Right renal cortex interstitium (tissue), 3 donors: ENCODE results near the gene RPAP3. TPM values are rescaled to one million over a fixed set of nuclear protein-coding genes. Genes with fewer than 3 reads are reported as not detected.
"Not testable (repeated sequence)": the region's sequence is repeated elsewhere in the genome, so short reads cannot be mapped to it uniquely, and the experiment has no call there.

ENCODE experiments used
- DNase-seq, 3 donors: peaks; one replicate each; pipeline ENCODE4 v3.0.0-alpha.2; 2013; ENCODE audit warnings: low read depth in 3 of 3, low spot score in 2 of 3
- polyA plus RNA-seq, 3 donors: library from polyadenylated mRNA; unstranded; fragments of 120-200 nt; gene quantifications; one replicate each; pipeline ENCODE4 v1.2.1, GENCODE V29; 2013; ENCODE audit not compliant: insufficient read length in 3 of 3

The RPAP3 gene
- polyA plus RNA-seq, 3 donors = 51.3 to 52.9 (median 51.3) TPM

GRCh38 chr12:47687636-47688035 is 18.2 kb downstream of the RPAP3 start:
- DNase-seq = no peak

- peak in 2 of 3 donors; percentile 6 to 19 for DNase-seq
Observed at GRCh38 chr12:47686645-47687240, 19.1 kb downstream of the RPAP3 start.

GRCh38 chr12:47679785-47680184 is 26.0 kb downstream of the RPAP3 start:
- no peak for DNase-seq

- DNase-seq = no peak
Observed at GRCh38 chr12:47672068-47672467, 33.8 kb downstream of the RPAP3 start.

- DNase-seq = not testable (repeated sequence)
Observed at GRCh38 chr12:47667935-47668334, 37.9 kb downstream of the RPAP3 start.

- no peak for DNase-seq
Observed at GRCh38 chr12:47652521-47653234, 53.2 kb downstream of the RPAP3 start.

GRCh38 chr12:47651368-47652254 is 54.2 kb downstream of the RPAP3 start:
- DNase-seq = peak in 2 of 3 donors; percentile 17 to 18

- no peak for DNase-seq
Observed at GRCh38 chr12:47650469-47650868, 55.4 kb downstream of the RPAP3 start.

- DNase-seq = no peak
Observed at GRCh38 chr12:47649381-47649780, 56.4 kb downstream of the RPAP3 start.

- DNase-seq = no peak
Observed at GRCh38 chr12:47648056-47648579, 57.7 kb downstream of the RPAP3 start.

GRCh38 chr12:47642310-47642709 is 63.5 kb downstream of the RPAP3 start:
- not testable (repeated sequence) for DNase-seq

- no peak for DNase-seq
Observed at GRCh38 chr12:47636908-47637780, 68.7 kb downstream of the RPAP3 start.

- DNase-seq = not testable (repeated sequence)
Observed at GRCh38 chr12:47635770-47636169, 70.1 kb downstream of the RPAP3 start.

GRCh38 chr12:47634127-47634526 is 71.7 kb downstream of the RPAP3 start:
- no peak for DNase-seq

GRCh38 chr12:47621960-47622359 is 83.9 kb downstream of the RPAP3 start:
- no peak for DNase-seq

- DNase-seq = no peak
Observed at GRCh38 chr12:47617476-47617875, 88.4 kb downstream of the RPAP3 start.

GRCh38 chr12:47616440-47616839 is 89.4 kb downstream of the RPAP3 start:
- no peak for DNase-seq

- no peak for DNase-seq
Observed at GRCh38 chr12:47615711-47616110, 90.1 kb downstream of the RPAP3 start.

- no peak for DNase-seq
Observed at GRCh38 chr12:47614521-47614920, 91.3 kb downstream of the RPAP3 start.

- DNase-seq = no peak
Observed at GRCh38 chr12:47612953-47613352, 92.9 kb downstream of the RPAP3 start.
